Measurements from ENCODE around the gene TRMO.

TRMO gene

DNA sequence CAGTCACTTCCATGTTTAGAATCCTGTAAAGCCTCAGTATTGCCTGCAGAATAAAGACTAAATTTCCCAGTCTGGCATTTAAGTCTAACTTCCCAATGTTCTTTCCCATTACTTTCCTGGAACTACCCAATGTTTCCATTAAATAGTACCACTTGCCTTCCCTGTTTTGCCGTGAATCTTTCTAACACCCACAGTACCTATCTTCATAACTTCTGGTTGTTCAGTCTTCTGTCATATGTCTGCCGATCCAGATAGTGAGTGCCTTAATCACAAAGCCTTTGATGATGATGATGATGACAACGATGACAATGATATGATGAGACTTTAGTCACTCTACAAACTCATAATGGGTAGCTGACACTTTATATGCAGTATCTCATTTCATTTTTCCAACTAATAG, 22.3 kb upstream of the TRMO start:
- DNase-seq (ENCODE audit: low read depth): no peak
- TF ChIP-seq CTCF (IDR thresholded peaks at IDR 0.05; ENCODE audit: insufficient read depth, low read depth, low read length, missing control alignments): no peak
- H3K4me3 ChIP-seq (ENCODE audit: low read depth, low read length): no peak overlapping the region

- H3K4me3 ChIP-seq (ENCODE audit: low read depth, low read length): no peak overlapping the region
- TF ChIP-seq CTCF (IDR thresholded peaks at IDR 0.05; ENCODE audit: insufficient read depth, low read depth, low read length, missing control alignments): no peak
- no peak for DNase-seq (ENCODE audit: low read depth)
Observed at GRCh38 chr9:97943308-97943855, 21.1 kb upstream of the TRMO start.

DNA sequence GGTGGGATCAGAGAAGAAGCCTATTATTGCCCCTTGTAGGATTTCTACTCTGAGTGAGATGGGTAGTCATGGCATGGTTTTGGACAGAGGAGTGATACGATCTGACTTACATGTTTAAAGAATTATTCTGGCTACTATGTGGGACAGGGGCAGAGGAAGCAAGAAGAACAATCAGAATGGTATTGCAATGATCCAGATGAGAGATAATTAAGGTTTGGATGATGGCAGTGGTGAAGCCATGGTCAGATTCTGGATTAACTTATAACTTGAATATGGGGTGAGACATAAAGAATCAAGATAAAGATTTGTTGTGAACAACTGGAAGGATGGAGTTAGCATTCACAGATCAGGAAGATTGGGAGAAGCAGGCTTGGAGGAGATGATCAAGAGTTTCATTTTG, 19.0 kb upstream of the TRMO start:
- no peak for TF ChIP-seq CTCF (IDR thresholded peaks at IDR 0.05; ENCODE audit: insufficient read depth, low read depth, low read length, missing control alignments)
- no peak overlapping the region for H3K4me3 ChIP-seq (ENCODE audit: low read depth, low read length)
- no peak for DNase-seq (ENCODE audit: low read depth)

GRCh38 chr9:97940741-97941140, 18.4 kb upstream of the TRMO start:
- no peak for DNase-seq (ENCODE audit: low read depth)
- no peak overlapping the region for H3K4me3 ChIP-seq (ENCODE audit: low read depth, low read length)
- no peak for TF ChIP-seq CTCF (IDR thresholded peaks at IDR 0.05; ENCODE audit: insufficient read depth, low read depth, low read length, missing control alignments)

DNA sequence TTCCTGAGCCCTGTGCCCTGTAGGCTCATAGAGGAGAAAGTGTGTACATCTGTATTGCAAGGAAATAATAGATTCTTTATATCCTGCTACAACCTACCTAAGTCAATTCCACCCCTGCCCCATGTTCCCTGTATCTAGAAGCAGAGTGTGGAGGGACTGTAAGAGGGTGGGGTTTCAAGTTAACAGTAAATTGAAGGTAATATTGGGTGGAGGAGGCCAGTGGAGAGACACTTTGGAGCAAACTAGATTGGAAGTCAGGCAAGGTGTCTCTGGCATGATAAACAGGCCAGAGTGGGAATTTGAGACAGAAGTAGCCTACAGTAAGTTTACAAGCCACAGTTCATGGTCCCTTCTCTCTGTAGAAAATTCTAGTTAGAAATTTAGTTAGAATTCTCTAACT, 17.9 kb upstream of the TRMO start:
- DNase-seq (ENCODE audit: low read depth): no peak
- H3K4me3 ChIP-seq (ENCODE audit: low read depth, low read length): no peak overlapping the region
- TF ChIP-seq CTCF (IDR thresholded peaks at IDR 0.05; ENCODE audit: insufficient read depth, low read depth, low read length, missing control alignments): no peak

GRCh38 chr9:97938081-97938644, 15.9 kb upstream of the TRMO start, which contains the start of gene HEMGN:
Gene HEMGN (minus strand): TSS chr9:97938172. CDS start chr9:97938136, 36 bp downstream.
- no peak within 1 kb of the TSS for H3K4me3 ChIP-seq (ENCODE audit: low read depth, low read length)
- DNase-seq (ENCODE audit: low read depth): peak; percentile 40
- TF ChIP-seq CTCF (IDR thresholded peaks at IDR 0.05; ENCODE audit: insufficient read depth, low read depth, low read length, missing control alignments): no peak

- TF ChIP-seq CTCF (IDR thresholded peaks at IDR 0.05; ENCODE audit: insufficient read depth, low read depth, low read length, missing control alignments): no peak
- DNase-seq (ENCODE audit: low read depth): no peak
- H3K4me3 ChIP-seq (ENCODE audit: low read depth, low read length): no peak overlapping the region
Observed at GRCh38 chr9:97936998-97937397, 14.7 kb upstream of the TRMO start.

Data from GM12865 (cell line).